Ramos (cell line): ENCODE data around the gene FOXS1.

Experiments
- in situ Hi-C: fragments of 300-500 bp; cut with MboI; formaldehyde crosslinking; loops from one replicate; pipeline ENCODE4 v1.14.3; 2022; ENCODE audit warnings: low sequenced_read_pairs; ENCODE audit not compliant: unreplicated experiment

Gene FOXS1

GRCh38 chr20:31806564-31807355 is 38.6 kb downstream of the FOXS1 start:
- in situ Hi-C loops = no loop called here

GRCh38 chr20:31803552-31804291 is 41.7 kb downstream of the FOXS1 start:
- in situ Hi-C loops = no loop called here

- in situ Hi-C loops = no loop called here
Observed at GRCh38 chr20:31801508-31801907, 43.9 kb downstream of the FOXS1 start.

- in situ Hi-C loops = no loop called here
Observed at GRCh38 chr20:31797364-31797763, 48.0 kb downstream of the FOXS1 start.
